GM10266 (cell line): Measurements from ENCODE around the gene EPN1.

Experiments
- DNase-seq: peaks from one replicate; pipeline ENCODE4 v3.0.0; 2012; ENCODE audit errors: extremely low spot score
- CTCF ChIP-seq: IDR thresholded peaks from 2 replicates; pipeline ENCODE4 v1.5.1; 2012; ENCODE audit warnings: mild to moderate bottlenecking, low read depth; ENCODE audit not compliant: control insufficient read depth, insufficient read depth; ENCODE audit errors: missing control alignments

The EPN1 gene

GRCh38 chr19:55652311-55653128, 22.5 kb upstream of the EPN1 start:
- no peak for TF ChIP-seq CTCF

GRCh38 chr19:55653651-55654322, 21.2 kb upstream of the EPN1 start:
- DNase-seq, result peak; percentile 96
- TF ChIP-seq CTCF, result peak; percentile 100

More at GRCh38 chr19:55652311-55653128, 22.5 kb upstream of the EPN1 start:
- DNase-seq, result no peak

GRCh38 chr19:55654323-55654867, 20.6 kb upstream of the EPN1 start:
- peak; percentile 96 for DNase-seq
- no peak for TF ChIP-seq CTCF

GRCh38 chr19:55654868-55655647, 20.0 kb upstream of the EPN1 start, which contains the start of gene U2AF2:
Gene U2AF2, plus strand, starts transcription at chr19:55655035. Its CDS starts 70 bp downstream, at chr19:55655105.
- DNase-seq, result peak; percentile 98
- no peak for TF ChIP-seq CTCF

- no peak for DNase-seq
- no peak for TF ChIP-seq CTCF
These were observed 19.4 kb upstream of the EPN1 start for GRCh38 chr19:55655648-55656040.

GRCh38 chr19:55656552-55656951, 18.5 kb upstream of the EPN1 start:
- no peak for DNase-seq
- TF ChIP-seq CTCF, result no peak
